GM21528 (cell line): ENCODE measurements around the gene IGFL4.
A peak's percentile ranks its signal among the peaks of the same experiment; 100 is the strongest.

Source experiments
- ATAC-seq: cut with Tn5 transposase; IDR thresholded peaks from one replicate; pipeline ENCODE4 v1.9.1; 2021; ENCODE audit warnings: mild to moderate bottlenecking, moderate library complexity; ENCODE audit not compliant: unreplicated experiment, low FRiP score

IGFL4 gene

GRCh38 chr19:45998834-45999233, 42.0 kb downstream of the IGFL4 start:
- ATAC-seq: no peak

- no peak for ATAC-seq
Observed at GRCh38 chr19:45996933-45997332, 43.9 kb downstream of the IGFL4 start.

- ATAC-seq: no peak
Observed at GRCh38 chr19:45995715-45996385, 45.0 kb downstream of the IGFL4 start.

GRCh38 chr19:45994998-45995714, 45.6 kb downstream of the IGFL4 start, which contains the start of gene CCDC61:
TSS of gene CCDC61 (plus strand) at chr19:45995467. CDS start at chr19:46003019, 7,552 bp downstream.
- peak; percentile 95 for ATAC-seq

- no peak for ATAC-seq
Observed at GRCh38 chr19:45994456-45994997, 46.3 kb downstream of the IGFL4 start.

GRCh38 chr19:45990113-45990728, 50.6 kb downstream of the IGFL4 start:
- no peak for ATAC-seq
